Stimulated activated CD8-positive, alpha-beta memory T cell treated with anti-CD3 and anti-CD28 coated beads, Interleukin-7, amount 100 ng/mL, for 1 hour (primary cell): ENCODE results near the gene MVD.

ENCODE experiments used
- DNase-seq, 2 donors: peaks; one replicate each; pipeline ENCODE4 v3.0.0-alpha.2; 2020; ENCODE audit warnings: low read depth in 2 of 2

MVD gene

DNA sequence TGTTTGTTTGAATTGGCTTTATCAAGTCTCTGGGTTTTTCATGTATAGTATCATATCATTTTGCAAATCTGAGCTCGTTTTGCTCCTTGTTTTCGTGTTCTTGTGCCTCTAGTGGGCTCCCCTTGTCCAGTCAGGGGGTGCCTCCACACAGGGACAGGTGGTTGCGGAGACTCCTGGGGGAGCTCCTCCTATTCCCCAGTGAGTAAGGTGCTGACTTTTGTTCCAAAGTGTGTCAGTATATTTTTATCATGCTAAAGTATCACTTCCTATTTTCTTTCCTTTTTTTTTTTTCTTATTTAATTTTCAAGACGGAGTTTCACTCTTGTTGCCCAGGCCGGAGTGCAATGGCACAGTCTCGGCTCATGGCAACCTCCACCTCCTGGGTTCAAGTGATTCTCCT is 54.8 kb downstream of the MVD start:
- DNase-seq, result no peak

DNA sequence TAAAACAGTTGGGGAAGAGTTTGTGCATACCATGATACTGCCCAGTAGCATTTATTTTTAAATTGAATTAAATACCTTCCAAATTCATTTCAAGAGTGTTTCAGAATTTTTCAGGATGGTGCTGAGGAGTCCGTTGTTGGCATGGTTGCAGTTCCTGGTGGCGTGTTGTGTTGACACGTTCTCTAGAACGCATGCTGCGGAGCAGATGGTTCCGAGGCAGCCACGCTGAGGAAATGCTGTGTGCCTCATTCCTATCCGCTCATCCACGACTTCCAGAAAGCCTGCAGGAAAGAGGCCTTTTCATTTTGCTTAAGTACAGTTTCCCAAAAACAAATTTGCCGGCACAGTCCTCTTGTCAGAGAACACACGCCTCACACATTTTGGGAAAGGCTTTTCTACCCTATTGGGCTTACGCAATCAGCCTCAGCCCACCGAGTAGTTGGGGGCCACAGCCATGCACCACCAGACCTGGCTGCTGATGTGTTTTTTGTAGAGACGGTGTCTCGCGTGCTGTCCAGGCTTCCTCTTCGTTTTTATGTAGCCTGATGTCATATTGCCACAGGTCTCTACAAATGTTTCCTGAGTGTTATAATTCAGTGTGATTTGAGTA is 56.6 kb downstream of the MVD start:
- no peak for DNase-seq

DNA sequence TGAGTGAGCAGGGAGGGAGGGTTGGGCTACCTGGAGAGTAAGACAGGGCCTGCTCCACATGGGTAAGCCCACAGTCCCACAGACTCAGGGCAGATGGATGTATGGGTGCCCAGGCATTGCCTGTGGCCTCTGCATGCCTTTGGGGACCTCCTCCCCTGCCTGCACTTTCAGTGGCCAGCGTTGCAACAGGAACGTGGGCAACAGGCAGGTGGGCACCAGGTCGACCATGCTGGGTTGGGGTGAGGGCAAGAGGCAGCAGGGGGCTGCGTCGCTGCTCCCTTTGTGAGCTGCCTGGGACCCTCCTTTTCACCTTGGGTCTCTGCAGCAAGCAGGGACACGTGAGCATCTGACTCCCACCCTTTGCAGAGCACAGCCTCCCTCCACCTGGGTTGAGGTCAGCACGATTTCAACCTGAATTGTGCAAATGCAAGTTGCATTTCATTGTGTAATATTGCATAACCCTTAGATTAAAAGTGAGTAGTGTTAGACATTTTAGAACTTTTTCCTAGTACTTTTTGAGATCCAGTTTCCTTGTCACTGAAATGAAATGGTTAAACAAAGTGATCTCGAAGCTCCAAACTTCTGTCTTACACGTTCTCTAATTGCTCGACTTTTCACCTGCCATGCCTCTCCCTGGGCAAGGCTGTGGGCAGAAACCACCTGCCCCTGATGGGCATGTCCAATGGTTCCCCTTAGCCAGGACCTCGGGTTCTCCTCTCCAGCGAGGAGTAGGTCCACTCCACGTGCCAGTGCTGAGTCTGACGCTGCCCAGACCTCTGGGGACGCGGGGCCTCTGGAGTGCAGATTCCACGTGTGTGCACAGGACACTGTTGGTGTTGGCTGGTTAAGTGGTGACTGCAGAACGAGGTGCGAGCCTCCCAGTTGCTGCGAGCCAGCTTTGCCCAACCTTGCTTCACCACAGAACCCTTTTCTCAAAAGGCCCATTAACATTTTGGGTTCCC is 57.4 kb downstream of the MVD start:
- DNase-seq, result no peak

DNA sequence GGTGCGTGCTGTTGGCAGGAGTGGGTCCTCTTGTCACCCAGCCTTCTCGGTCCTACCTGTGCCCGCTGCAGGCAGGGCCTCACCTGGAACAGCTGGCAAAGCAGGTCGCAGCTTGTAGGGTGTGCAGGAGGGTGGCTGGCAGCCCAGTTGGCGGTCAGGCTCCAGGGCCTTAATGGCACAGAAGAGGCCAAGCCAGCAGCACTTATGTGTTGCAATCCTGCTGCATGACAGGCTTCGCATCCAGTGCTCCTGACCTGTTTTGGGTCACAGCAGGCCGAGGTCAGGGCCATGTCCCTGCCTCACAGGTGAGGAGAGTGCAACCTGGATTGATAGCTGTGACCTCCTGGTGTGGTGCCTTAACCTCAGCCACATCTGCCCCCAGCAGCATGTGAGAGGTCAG is 60.8 kb downstream of the MVD start:
- no peak for DNase-seq
